ENCODE results near the gene DPY19L1.
A peak's percentile ranks its signal among the peaks of the same experiment; 100 is the strongest.

GRCh38 chr7:34928052-34928451, 109.2 kb downstream of the DPY19L1 start:
- TF ChIP-seq, protein P1, sequence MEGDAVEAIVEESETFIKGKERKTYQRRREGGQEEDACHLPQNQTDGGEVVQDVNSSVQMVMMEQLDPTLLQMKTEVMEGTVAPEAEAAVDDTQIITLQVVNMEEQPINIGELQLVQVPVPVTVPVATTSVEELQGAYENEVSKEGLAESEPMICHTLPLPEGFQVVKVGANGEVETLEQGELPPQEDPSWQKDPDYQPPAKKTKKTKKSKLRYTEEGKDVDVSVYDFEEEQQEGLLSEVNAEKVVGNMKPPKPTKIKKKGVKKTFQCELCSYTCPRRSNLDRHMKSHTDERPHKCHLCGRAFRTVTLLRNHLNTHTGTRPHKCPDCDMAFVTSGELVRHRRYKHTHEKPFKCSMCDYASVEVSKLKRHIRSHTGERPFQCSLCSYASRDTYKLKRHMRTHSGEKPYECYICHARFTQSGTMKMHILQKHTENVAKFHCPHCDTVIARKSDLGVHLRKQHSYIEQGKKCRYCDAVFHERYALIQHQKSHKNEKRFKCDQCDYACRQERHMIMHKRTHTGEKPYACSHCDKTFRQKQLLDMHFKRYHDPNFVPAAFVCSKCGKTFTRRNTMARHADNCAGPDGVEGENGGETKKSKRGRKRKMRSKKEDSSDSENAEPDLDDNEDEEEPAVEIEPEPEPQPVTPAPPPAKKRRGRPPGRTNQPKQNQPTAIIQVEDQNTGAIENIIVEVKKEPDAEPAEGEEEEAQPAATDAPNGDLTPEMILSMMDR (IDR thresholded peaks at IDR 0.05; ENCODE audit: low read depth, low read length, poor library complexity, severe bottlenecking), result peak; percentile 95
- TF ChIP-seq EZH2phosphoT487 (IDR thresholded peaks at IDR 0.05; ENCODE audit: borderline replicate concordance, low read length), result no peak
